HG02623 (cell line): ENCODE data around the gene MDM1.

Experiments used
- ATAC-seq: cut with Tn5 transposase; IDR thresholded peaks from one replicate; pipeline ENCODE4 v1.9.1; 2021; ENCODE audit warnings: moderate library complexity; ENCODE audit not compliant: unreplicated experiment

The MDM1 gene

DNA sequence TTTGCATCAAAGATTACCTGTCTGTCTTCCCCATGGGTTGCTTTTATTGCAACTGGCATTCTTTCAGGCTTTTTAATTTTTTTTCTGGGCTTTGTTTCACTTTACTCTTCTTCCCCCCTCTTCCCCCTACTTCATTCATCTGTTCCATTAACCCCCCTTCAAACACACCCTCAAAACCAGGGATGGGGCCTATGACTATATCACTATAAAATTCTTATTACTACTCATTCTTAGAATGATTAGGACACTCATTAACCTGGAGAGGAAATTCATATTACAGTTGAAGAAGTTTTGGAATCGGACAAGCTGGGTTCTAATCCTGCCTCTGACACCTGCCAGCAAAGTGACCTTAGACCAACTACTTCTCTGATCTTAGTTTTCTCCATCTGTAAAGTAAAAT is 24.8 kb upstream of the MDM1 start:
- ATAC-seq = no peak

DNA sequence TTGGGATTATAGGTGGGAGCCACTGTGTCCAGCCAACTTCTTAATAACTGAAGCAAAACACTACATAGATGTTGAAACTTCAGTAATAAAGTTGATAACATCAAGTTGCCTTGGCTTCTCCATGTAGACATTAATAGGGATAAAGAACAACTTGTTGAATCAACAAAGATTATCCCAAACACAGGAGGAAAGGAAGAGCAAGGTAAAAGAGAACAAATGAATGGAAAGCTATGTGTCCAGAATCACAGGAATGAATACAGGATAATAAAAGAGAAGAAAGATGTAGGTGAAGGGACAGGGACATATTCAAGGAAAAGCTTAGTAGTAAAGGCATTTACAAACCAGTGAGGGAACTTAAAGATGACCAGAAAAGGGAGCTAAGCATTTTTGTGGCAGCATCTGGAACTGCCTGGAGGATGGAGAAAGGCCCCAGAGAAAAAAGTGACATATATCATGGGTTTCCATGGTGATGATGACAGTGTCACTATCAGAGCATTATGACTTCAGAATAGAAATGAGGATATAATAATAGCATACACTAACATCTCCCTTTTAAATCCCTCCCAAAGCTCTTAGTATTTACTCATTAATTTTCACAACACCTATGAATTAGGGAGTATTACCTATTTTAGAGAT is 24.0 kb upstream of the MDM1 start:
- ATAC-seq = no peak

DNA sequence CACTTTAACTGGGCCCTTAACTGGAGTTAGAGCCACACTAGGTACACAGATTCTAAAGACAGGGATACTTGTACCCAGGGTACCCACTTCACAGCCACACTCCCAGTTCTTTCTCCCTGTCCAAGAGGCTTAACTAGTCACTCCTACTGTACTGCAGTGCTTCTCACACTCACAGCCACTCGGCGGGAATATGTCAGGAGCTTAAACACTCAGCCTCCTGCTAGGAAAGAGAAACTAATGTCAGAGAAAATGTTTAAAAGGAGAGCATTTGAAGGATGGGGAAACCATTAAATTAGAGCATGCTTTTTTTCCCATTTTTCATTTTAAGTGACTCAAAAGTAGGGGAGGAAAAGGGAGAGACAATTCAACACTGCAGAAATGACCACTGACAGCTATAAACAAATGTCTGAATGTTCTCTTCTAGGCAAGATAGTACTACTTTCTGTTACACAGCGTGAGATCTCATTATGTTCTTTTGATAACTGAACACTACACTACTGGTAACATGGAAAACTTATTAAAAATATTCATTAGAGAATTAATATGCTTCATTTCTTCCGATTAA is 22.9 kb upstream of the MDM1 start:
- ATAC-seq = no peak

GRCh38 chr12:68352067-68352466 is 19.9 kb upstream of the MDM1 start:
- ATAC-seq = no peak

DNA sequence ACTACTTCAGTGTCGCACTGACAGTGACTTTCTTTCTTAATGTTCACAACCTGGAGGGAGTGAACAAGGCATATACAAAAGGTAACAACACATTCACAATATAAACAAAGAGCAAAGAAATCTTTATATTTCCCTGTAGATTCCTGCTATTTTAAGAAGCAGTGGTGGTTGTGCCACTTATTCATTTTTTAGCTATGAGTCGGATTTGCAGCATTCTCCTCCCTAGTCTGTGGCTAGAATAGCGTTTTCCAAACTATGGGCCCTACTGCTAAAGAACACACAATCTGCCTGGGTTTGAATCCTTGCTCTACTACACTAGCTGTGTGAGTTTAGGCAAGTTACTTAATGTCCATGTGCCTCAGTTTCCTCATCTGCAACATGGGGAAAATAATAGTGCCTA is 18.6 kb upstream of the MDM1 start:
- no peak for ATAC-seq

GRCh38 chr12:68349921-68350606 is 17.9 kb upstream of the MDM1 start:
- no peak for ATAC-seq

GRCh38 chr12:68349220-68349621 is 17.1 kb upstream of the MDM1 start:
- ATAC-seq = no peak

DNA sequence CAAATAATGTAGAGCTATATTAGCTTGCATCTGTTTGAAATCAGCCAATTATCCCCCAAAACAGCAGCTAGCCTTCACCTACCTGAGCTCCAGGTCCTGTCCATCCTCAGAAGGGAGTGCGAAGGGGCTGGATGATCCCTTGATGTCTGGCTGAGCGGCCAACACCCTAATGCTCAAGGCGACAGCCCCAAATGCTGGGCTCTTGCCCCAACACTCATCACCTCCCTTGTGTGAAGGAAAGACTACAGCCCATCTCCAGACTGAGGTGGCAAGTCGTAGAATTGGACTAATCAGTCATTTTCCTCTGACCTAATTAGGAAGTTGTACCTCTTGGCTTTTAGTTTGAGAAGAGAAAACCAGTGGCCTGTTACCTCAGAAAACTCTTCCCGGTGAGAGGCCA is 16.3 kb upstream of the MDM1 start:
- ATAC-seq = no peak

DNA sequence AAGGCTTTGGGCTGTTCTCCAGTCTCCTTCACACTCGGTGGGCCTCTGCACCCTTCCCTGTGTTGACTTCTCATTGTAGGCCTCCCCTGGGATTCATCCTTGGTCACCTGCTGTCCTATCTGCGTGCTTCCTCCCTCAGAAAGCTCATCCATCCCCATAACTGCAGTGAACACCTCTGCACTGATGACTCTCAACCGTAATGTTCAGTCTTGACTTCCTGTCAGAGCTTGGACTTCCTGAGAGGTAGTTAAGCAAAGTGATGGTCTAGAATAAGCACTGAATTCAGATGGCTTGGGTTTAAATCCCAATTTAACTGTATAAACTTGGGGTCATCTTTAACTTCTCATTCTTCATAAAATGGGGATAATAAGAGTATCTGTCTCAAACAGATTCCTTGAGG is 13.6 kb upstream of the MDM1 start:
- ATAC-seq = no peak

GRCh38 chr12:68344126-68344525 is 12.0 kb upstream of the MDM1 start:
- no peak for ATAC-seq

GRCh38 chr12:68342966-68343365 is 10.8 kb upstream of the MDM1 start:
- no peak for ATAC-seq

DNA sequence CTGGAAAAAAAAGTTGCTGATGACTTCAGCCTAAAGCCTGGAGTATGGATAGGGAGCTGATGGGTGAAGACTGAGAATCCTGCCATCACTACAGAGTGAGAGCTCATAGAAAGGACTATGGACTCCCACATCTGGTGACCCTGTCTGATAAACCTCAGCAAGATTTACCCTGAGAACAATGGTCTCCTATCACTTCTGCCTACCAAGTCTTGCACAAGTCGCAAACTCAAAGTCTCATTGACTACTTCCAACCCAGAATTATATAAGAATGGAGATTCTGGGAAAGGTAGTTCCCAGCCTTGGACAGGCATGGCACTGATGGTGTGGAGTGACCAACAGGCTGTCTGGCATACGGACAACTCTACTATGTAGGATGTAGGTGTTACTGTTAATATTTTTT is 9.7 kb upstream of the MDM1 start:
- ATAC-seq = no peak

DNA sequence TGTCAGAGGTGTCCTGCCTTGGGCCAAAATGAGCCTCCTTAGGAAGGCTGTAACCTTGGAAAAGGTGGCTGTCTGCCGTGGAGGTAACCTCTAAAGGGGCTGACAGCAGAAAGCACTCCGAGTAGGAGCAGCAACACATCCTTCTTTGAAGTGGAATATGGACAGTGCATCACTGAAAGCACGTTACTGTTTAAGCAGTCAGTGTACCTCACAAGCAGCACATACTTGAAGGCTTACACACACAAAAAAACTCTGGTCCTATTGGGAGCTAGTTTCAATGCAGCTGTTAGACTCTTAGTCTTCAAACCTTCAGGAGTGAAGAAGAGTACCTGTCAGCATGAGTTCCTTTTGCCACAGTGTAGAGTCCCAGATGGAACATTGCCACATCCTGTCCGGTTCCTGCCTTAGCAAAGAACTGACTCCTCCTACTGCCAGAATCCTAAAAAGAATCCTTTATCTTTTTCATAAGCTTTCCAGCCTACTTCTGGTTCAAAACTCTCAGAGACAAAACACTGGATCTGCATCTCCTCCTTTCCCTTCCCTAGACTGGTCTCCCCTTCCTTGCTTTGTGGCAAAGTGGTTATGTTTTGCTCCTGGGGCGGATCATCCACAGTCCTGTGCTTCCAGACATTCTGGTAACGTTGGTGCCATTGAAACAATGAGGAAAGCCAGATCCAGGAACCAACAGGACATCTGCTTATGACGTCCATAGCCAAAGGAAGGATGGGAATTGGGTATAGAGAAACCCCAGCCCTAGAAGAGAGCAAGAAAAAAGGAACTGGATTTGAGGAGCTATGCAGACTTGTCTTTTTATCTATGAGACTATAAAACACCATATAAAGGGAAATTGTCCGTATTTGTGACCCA is 8.5 kb upstream of the MDM1 start:
- ATAC-seq = no peak

- no peak for ATAC-seq
Observed at GRCh38 chr12:68336889-68337303, 4.7 kb upstream of the MDM1 start.

- ATAC-seq = no peak
Observed at GRCh38 chr12:68335462-68335861, 3.3 kb upstream of the MDM1 start.

DNA sequence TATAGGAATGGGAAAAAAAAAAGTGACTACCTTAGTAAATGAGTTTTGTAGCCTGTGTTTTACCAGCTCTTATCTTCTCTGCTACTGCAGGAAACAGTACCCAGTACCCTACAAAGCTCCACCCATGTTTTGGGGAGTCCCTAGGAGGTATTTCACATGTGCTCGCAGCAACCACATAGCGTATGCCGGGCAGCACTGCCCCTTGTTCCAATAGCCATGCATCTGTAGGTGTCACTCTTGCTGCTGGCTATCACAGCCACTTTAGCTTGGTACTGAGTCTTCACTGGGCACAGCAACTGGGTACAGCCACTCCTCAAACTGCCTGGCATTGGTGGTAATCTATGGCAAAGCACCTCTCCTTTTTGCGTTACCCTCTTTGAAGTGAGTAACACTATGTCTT is 2.0 kb upstream of the MDM1 start:
- ATAC-seq = no peak

- no peak for ATAC-seq
Observed at GRCh38 chr12:68332728-68333630, 817 bp upstream of the MDM1 start.

GRCh38 chr12:68331500-68331868 is 678 bp downstream of the MDM1 start:
- ATAC-seq = no peak

- ATAC-seq = no peak
Observed at GRCh38 chr12:68327896-68328295, 4.3 kb downstream of the MDM1 start.

DNA sequence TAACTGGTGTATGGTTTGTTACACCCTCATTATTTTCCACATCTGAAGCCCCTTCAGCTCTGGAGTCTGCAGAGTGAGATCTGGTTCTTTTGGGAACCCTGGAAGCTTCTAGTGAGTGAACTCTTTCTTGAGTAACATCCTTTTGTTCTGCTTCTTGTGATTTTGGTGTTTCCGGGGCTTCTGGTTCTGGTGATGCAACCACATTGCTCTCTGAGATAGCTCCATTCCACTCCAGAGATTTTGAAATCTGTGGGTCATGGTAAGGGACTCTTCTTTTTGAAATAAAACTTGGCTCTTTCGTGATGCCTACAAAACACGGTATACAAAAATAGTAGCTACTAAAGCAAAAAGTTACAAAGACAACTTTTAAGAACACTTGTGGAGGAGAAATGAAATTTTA is 5.4 kb downstream of the MDM1 start:
- no peak for ATAC-seq

- no peak for ATAC-seq
Observed at GRCh38 chr12:68325966-68326365, 6.2 kb downstream of the MDM1 start.
